Body of pancreas (tissue), 4 donors: ENCODE results near the gene KCND3. TPM values are rescaled to one million over a fixed set of nuclear protein-coding genes. Genes with fewer than 3 reads are reported as not detected.

Experiments
- ATAC-seq: fragments of 150-250 bp; one replicate; pipeline ENCODE4 v1.9.1; 2016
- DNase-seq, 4 donors: peaks; one replicate each; pipeline ENCODE4 v3.0.0-alpha.2; 2019
- H3K27ac ChIP-seq, 4 donors: fragments of 200-600 bp; sonication (generic); 1 replicate in 3 of 4; 2 replicates in 1 of 4; pipeline versions ENCODE4 v1.5.1 to v1.6.1; 2016 to 2019; ENCODE audit warnings: mild to moderate bottlenecking in 1 of 4, mixed read lengths in 1 of 4, moderate library complexity in 1 of 4
- H3K27me3 ChIP-seq, 2 donors: fragments of 200-600 bp; sonication (generic); one replicate each; pipeline ENCODE4 v1.6.0; 2016; ENCODE audit warnings: mild to moderate bottlenecking in 1 of 2
- H3K36me3 ChIP-seq, 2 donors: fragments of 200-600 bp; sonication (generic); replicated peaks in 1 of 2; 2 replicates each; pipeline ENCODE4 v1.5.1; 2016; ENCODE audit warnings: low read depth in 2 of 2; ENCODE audit not compliant: insufficient read depth in 1 of 2
- H3K4me1 ChIP-seq: fragments of 200-600 bp; sonication (generic); one replicate; pipeline ENCODE4 v1.6.0; 2016
- H3K4me3 ChIP-seq, 2 donors: fragments of 200-600 bp; sonication (generic); 1 replicate in 1 of 2; 2 replicates in 1 of 2; pipeline ENCODE4 v1.5.1; 2016 to 2019
- H3K9me3 ChIP-seq, 3 donors: fragments of 200-600 bp; sonication (generic); 1 replicate in 2 of 3; 2 replicates in 1 of 3; pipeline ENCODE4 v1.5.1; 2016
- POLR2A ChIP-seq, 3 donors: fragments of 450-650 bp; IDR thresholded peaks; one replicate each; pipeline ENCODE4 v1.6.1; 2016; ENCODE audit warnings: antibody characterized with exemption in 3 of 3, mild to moderate bottlenecking in 2 of 3
- WGBS, 2 donors: methylation state at CpG; one replicate each; pipeline ENCODE4 v1.1.5; 2017; 5-methylcytosine and 5-hydroxymethylcytosine counted together
- intact Hi-C: fragments of 100-400 bp; cut with DNase I; formaldehyde crosslinking; loops from one replicate; pipeline ENCODE4 v1.15.1; 2023
- total RNA-seq, 2 donors: library from RNA; depleted of rRNA; stranded (reverse); fragments of >200 nt; gene quantifications; one replicate each; pipeline ENCODE4 v1.1.0, GENCODE V29; 2016
- TF ChIP-seq, protein P1 (sequence below), 7 experiments: fragments of 450-650 bp in 4 of 7; fragments of 200-600 bp in 3 of 7; sonication (generic) in 3 of 7; IDR thresholded peaks; one replicate each; pipeline ENCODE4 v1.5.1; 2016 to 2019; ENCODE audit warnings: antibody characterized with exemption in 7 of 7

Gene KCND3
- total RNA-seq, 2 donors from 2014 or later = 7.6 to 15.0 TPM

DNA sequence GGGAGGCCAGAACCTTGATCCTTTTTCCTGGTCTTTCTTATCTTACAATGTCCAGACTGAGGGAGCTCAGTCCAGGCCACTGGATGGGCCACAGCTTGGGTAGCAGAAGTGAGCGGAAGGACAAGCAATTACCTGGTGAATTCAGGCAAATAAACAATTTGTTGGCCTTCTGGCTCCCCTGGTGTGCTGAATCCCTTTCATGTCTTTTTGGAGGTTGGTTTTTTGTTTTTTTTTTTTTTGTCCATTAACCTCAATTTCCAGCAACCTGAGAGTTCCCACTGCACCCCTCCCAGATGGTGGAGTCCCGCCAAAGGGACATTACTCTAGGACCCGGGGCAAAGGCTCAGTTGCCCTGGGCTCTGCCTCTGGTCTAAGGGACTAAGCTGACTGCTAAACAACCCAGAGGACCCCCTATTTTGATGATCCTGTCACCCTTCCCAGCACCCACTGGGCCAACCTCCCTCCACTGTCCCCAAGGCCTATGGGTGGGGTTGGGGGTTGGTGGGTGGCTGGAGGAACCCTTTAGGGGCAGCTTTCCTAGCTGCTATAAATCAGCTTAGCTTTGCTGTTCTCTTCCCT, 85.5 kb downstream of the KCND3 start:
- H3K27me3 ChIP-seq = no peaks in the 10 kb centered on the region
- H3K4me3 ChIP-seq = no peak overlapping the region
- 93 to 94% methylated on average over 3 of the region's 3 CpGs for WGBS, 2 donors
- H3K27ac ChIP-seq = no peak overlapping the region
- TF ChIP-seq POLR2A (IDR thresholded peaks at IDR 0.05) = no peak
- TF ChIP-seq, protein P1, sequence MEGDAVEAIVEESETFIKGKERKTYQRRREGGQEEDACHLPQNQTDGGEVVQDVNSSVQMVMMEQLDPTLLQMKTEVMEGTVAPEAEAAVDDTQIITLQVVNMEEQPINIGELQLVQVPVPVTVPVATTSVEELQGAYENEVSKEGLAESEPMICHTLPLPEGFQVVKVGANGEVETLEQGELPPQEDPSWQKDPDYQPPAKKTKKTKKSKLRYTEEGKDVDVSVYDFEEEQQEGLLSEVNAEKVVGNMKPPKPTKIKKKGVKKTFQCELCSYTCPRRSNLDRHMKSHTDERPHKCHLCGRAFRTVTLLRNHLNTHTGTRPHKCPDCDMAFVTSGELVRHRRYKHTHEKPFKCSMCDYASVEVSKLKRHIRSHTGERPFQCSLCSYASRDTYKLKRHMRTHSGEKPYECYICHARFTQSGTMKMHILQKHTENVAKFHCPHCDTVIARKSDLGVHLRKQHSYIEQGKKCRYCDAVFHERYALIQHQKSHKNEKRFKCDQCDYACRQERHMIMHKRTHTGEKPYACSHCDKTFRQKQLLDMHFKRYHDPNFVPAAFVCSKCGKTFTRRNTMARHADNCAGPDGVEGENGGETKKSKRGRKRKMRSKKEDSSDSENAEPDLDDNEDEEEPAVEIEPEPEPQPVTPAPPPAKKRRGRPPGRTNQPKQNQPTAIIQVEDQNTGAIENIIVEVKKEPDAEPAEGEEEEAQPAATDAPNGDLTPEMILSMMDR (IDR thresholded peaks at IDR 0.05) = no peak
- intact Hi-C loops = no loop called here
- no peaks in the 10 kb centered on the region for H3K9me3 ChIP-seq
- no peaks in the 10 kb centered on the region for H3K36me3 ChIP-seq
- H3K4me1 ChIP-seq = no peaks in the 10 kb centered on the region
- ATAC-seq = no peak
- DNase-seq = no peak

DNA sequence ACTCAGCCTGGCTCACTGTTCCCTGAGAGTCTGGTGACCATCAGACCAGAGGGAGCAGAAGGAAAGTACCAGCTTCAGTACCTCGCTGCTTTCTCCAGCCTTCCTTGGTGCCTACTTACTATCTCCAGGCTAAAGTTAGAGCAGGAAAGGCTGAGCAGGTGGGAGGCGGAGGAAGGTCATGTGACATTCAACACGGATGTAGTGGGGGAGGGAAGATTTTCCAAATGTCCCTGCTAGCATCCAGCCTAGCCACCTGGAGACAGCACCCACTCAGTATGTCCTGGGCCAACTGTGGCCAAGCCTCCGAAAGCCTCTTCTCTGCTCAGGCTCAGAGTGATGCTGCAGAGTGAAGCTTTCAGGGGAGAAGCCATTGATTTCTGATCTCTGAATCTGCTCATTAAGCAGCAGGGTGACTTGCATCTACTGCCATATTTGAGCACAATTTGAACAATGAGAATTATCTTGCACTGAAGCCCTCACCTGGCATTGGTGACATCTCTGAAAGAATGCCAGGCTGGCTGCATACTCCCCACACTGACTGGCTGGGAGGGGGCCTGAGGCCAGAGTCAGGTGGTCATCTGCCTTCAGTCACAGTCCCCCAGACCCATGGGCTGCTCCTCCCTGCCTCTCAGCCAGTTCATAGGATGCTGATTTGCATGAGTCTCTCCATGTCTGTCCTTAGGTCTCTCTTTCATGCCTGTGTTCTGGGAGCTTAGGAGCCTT, 86.2 kb downstream of the KCND3 start:
- 38 to 75% methylated on average over 2 to 4 of the region's 4 CpGs for WGBS, 2 donors
- TF ChIP-seq, protein P1 (IDR thresholded peaks at IDR 0.05) = no peak
- TF ChIP-seq POLR2A (IDR thresholded peaks at IDR 0.05) = no peak
- Histone ChIP-seq H3K27me3 (no peaks in the 10 kb centered on the region), H3K4me3 (no peak overlapping the region), H3K36me3 (no peaks in the 10 kb centered on the region), H3K4me1 (no peaks in the 10 kb centered on the region), H3K9me3 (no peaks in the 10 kb centered on the region), H3K27ac (no peak overlapping the region)
- ATAC-seq = no peak
- intact Hi-C loops = no loop called here
- DNase-seq = no peak

DNA sequence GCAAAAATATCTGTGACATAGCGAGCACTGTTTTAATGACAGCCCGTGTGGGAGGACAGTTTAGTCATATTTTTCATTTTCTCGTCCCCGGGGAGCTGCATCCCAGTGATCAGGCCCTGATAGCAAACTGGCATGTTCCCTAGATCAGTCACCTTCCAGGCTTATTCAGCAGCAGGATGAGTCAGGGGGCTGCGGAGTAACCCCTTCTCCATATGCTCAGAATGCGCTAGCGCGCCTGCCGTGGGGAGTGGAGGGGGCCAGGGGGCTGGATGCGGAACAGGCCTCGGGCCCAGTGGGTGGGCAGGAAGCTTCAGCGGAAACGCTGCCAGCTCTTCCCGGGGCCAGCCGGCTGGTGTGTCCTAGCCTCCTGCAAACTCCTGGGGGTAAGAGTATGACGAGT, 94.0 kb downstream of the KCND3 start:
- Histone ChIP-seq H3K36me3 (no peaks in the 10 kb centered on the region), H3K27me3 (no peaks in the 10 kb centered on the region), H3K4me1 (no peaks in the 10 kb centered on the region), H3K4me3 (no peak overlapping the region), H3K27ac (no peak overlapping the region), H3K9me3 (no peaks in the 10 kb centered on the region)
- DNase-seq (no peak), ATAC-seq (no peak)
- WGBS, 2 donors = 58 to 74% methylated on average over 16 of the region's 16 CpGs
- no peak for TF ChIP-seq POLR2A (IDR thresholded peaks at IDR 0.05)
- TF ChIP-seq, protein P1 (IDR thresholded peaks at IDR 0.05) = no peak
- intact Hi-C loops = no loop called here

DNA sequence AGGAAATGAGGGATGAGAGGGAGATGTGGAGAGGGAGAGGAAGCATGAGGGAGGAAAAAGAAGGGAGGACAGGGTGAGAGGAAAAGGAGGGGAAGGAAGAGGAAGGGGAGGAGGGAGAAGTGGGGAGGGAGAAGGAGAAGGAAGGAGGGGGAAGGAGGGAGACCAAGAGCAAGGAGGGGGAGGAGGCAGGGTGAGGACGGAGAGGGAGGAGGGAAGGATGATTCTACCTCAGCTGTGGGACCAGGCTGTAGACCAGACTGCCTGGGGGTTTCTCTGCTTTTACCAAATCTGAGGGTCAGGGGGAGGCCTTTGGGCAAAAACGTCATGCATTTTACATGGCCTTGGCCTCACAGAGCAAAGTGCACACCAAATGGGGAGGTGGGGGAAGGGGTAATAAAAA, 94.5 kb downstream of the KCND3 start:
- DNase-seq = no peak
- H3K9me3 ChIP-seq = no peaks in the 10 kb centered on the region
- no peaks in the 10 kb centered on the region for H3K27me3 ChIP-seq
- no peaks in the 10 kb centered on the region for H3K36me3 ChIP-seq
- no peak overlapping the region for H3K27ac ChIP-seq
- no peaks in the 10 kb centered on the region for H3K4me1 ChIP-seq
- intact Hi-C loops = no loop called here
- ATAC-seq = no peak
- 41 to 42% methylated on average over 2 of the region's 2 CpGs for WGBS, 2 donors
- TF ChIP-seq POLR2A (IDR thresholded peaks at IDR 0.05) = no peak
- TF ChIP-seq, protein P1 (IDR thresholded peaks at IDR 0.05) = no peak
- H3K4me3 ChIP-seq = no peak overlapping the region

DNA sequence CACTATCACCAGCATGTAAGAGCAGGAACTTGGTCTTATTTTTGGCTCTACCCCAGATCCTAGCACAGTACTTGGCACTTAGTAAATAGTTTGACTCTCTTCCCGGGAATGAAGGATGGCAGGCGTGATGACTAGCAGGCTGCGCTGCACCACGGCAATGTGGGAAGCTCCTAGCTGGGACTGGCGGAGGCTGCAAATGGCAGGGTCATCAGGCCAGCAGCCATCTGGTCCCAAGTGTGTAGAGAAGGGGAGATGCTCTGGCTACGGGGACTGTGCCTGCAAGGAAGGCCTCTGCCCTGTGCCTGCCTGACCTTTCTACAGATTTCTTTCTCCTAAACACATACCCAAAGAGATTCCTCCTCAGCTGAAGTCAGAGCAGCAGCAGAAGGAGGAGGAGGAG, 95.0 kb downstream of the KCND3 start:
- H3K36me3 ChIP-seq = no peaks in the 10 kb centered on the region
- 84 to 85% methylated on average over 6 of the region's 6 CpGs for WGBS, 2 donors
- H3K4me1 ChIP-seq = no peaks in the 10 kb centered on the region
- no peaks in the 10 kb centered on the region for H3K27me3 ChIP-seq
- H3K27ac ChIP-seq = no peak overlapping the region
- DNase-seq (no peak), ATAC-seq (no peak)
- no peaks in the 10 kb centered on the region for H3K9me3 ChIP-seq
- H3K4me3 ChIP-seq = no peak overlapping the region
- TF ChIP-seq, protein P1 (IDR thresholded peaks at IDR 0.05) = no peak
- no peak for TF ChIP-seq POLR2A (IDR thresholded peaks at IDR 0.05)
- intact Hi-C loops = no loop called here
